A549 (cell line): Measurements from ENCODE around the gene TCF12. TPM values are rescaled to one million over a fixed set of nuclear protein-coding genes. Genes with fewer than 3 reads are reported as not detected.
A peak's percentile ranks its signal among the peaks of the same experiment; 100 is the strongest.

ENCODE experiments used
- ATAC-seq, 2 experiments: fragments of 200-7000 bp in 1 of 2; fragments of >200 bp in 1 of 2; cut with Nextera tagmentation in 1 of 2; cut with Tn5 transposase in 1 of 2; 3 replicates each; pipeline versions ENCODE4 v1.8.0 to v1.9.1; 2018 to 2020; ENCODE audit warnings: mild to moderate bottlenecking in 1 of 2, moderate library complexity in 1 of 2
- CTCF ChIA-PET: fragments of 300-600 bp; sonication (Branson Sonifier 250); formaldehyde crosslinking; extraction: SDS; loops from one replicate; lab custom pipeline; 2021; ENCODE audit warnings: antibody characterized with exemption, inconsistent platforms; lab: Yijun Ruan, JAX
- POLR2A ChIA-PET: fragments of 350-600 bp; formaldehyde crosslinking; extraction: SDS; loops from one replicate; lab custom pipeline; 2021; ENCODE audit warnings: antibody characterized with exemption, inconsistent platforms; lab: Yijun Ruan, JAX
- DNase-seq, 2 experiments: peaks; one replicate each; pipeline versions ENCODE4 v3.0.0 to v3.0.0-alpha.2; 2011 to 2016; ENCODE audit warnings: low read depth in 1 of 2, low spot score in 1 of 2
- FAIRE-seq: peaks from 2 replicates; lab custom pipeline; 2011; peaks lifted over from hg19 to GRCh38; lab: Jason Lieb, UNC
- H3K27ac ChIP-seq, 2 experiments: fragments of >200 bp; sonication (Bioruptor Twin); formaldehyde crosslinking; 3 replicates each; pipeline ENCODE4 v1.5.1; 2016 to 2017
- H3K4me1 ChIP-seq: fragments of >200 bp; sonication (Bioruptor Twin); formaldehyde crosslinking; 3 replicates; pipeline ENCODE4 v1.6.1; 2016
- H3K4me2 ChIP-seq: fragments of >200 bp; sonication (Bioruptor Twin); formaldehyde crosslinking; 3 replicates; pipeline ENCODE4 v1.6.1; 2016
- H3K4me3 ChIP-seq: fragments of >200 bp; sonication (Bioruptor Twin); formaldehyde crosslinking; 3 replicates; pipeline ENCODE4 v1.5.1; 2016
- H3K9me3 ChIP-seq: fragments of >200 bp; sonication (Bioruptor Twin); formaldehyde crosslinking; 3 replicates; pipeline ENCODE4 v1.6.1; 2016
- CBX2 ChIP-seq: fragments of 200-600 bp; sonication (generic); IDR thresholded peaks from 2 replicates; pipeline ENCODE4 v1.6.1; 2016; ENCODE audit warnings: low read depth, mild to moderate bottlenecking, borderline replicate concordance
- CHD2 ChIP-seq: fragments of 150-350 bp; IDR thresholded peaks from 2 replicates; pipeline ENCODE4 v1.6.1; 2014; ENCODE audit warnings: low read length; ENCODE audit not compliant: partially characterized antibody
- CHD4 ChIP-seq: fragments of 200-600 bp; sonication (generic); IDR thresholded peaks from 2 replicates; pipeline ENCODE4 v1.6.1; 2016; ENCODE audit warnings: antibody characterized with exemption, mild to moderate bottlenecking, borderline replicate concordance
- EHF ChIP-seq: fragments of 250-450 bp; sonication (Bioruptor Pico); IDR thresholded peaks from 2 replicates; pipeline ENCODE4 v1.5.0; 2020; ENCODE audit warnings: mild to moderate bottlenecking
- ESRRA ChIP-seq: fragments of 150-350 bp; IDR thresholded peaks from 2 replicates; pipeline ENCODE4 v1.6.1; 2014; ENCODE audit warnings: mild to moderate bottlenecking, low read length, borderline replicate concordance
- FOXS1 ChIP-seq: fragments of 250-450 bp; sonication (Bioruptor Pico); IDR thresholded peaks from 2 replicates; pipeline ENCODE4 v1.5.0; 2020; ENCODE audit warnings: mild to moderate bottlenecking, moderate library complexity
- GATA3 ChIP-seq: IDR thresholded peaks from 2 replicates; pipeline ENCODE4 v1.6.1; 2012; ENCODE audit warnings: borderline replicate concordance
- HDAC2 ChIP-seq: fragments of 200-600 bp; sonication (generic); IDR thresholded peaks from 2 replicates; pipeline ENCODE4 v1.6.1; 2016
- HEYL ChIP-seq: fragments of 250-450 bp; sonication (Bioruptor Pico); IDR thresholded peaks from 2 replicates; pipeline ENCODE4 v1.8.0; 2021; ENCODE audit warnings: mild to moderate bottlenecking, moderate library complexity
- KDM5A ChIP-seq: fragments of 200-600 bp; sonication (generic); IDR thresholded peaks from 2 replicates; pipeline ENCODE4 v1.6.1; 2016; ENCODE audit warnings: antibody characterized with exemption, mild to moderate bottlenecking
- MAFK ChIP-seq: fragments of 450-650 bp; IDR thresholded peaks from 2 replicates; pipeline ENCODE4 v1.6.1; 2014; ENCODE audit not compliant: partially characterized antibody
- MAZ ChIP-seq: fragments of 150-350 bp; IDR thresholded peaks from 2 replicates; pipeline ENCODE4 v1.6.1; 2014; ENCODE audit warnings: antibody characterized with exemption, low read depth, low read length, borderline replicate concordance
- NFE2L2 ChIP-seq: fragments of 150-350 bp; conservative IDR thresholded peaks from 2 replicates; pipeline ENCODE4 v1.6.1; 2014; ENCODE audit warnings: low read length
- NPAS2 ChIP-seq: fragments of 250-450 bp; sonication (Bioruptor Pico); IDR thresholded peaks from 2 replicates; pipeline ENCODE4 v1.8.0; 2022; ENCODE audit warnings: mild to moderate bottlenecking, moderate library complexity, borderline replicate concordance
- PBX3 ChIP-seq: IDR thresholded peaks from 2 replicates; pipeline ENCODE4 v1.6.1; 2012
- PHF8 ChIP-seq: fragments of 200-600 bp; sonication (generic); IDR thresholded peaks from 2 replicates; pipeline ENCODE4 v1.6.1; 2016; ENCODE audit warnings: low read depth, mild to moderate bottlenecking, antibody characterized with exemption, moderate library complexity, borderline replicate concordance
- POLR2AphosphoS2 ChIP-seq: conservative IDR thresholded peaks from 2 replicates; pipeline ENCODE4 v1.6.1; 2012; ENCODE audit warnings: low read length, improper control_type of control experiment, inconsistent platforms
- RAD21 ChIP-seq, 2 experiments: fragments of >200 bp in 1 of 2; sonication (Bioruptor Twin) in 1 of 2; formaldehyde crosslinking in 1 of 2; IDR thresholded peaks in 1 of 2; conservative IDR thresholded peaks in 1 of 2; 2 replicates in 1 of 2; 3 replicates in 1 of 2; pipeline ENCODE4 v1.6.1; 2012 to 2018; ENCODE audit warnings: inconsistent platforms in 1 of 2
- RARB ChIP-seq: fragments of 250-450 bp; sonication (Bioruptor Pico); IDR thresholded peaks from 2 replicates; pipeline ENCODE4 v1.8.0; 2021; ENCODE audit warnings: mild to moderate bottlenecking, moderate library complexity
- RFX5 ChIP-seq: fragments of 450-650 bp; IDR thresholded peaks from 2 replicates; pipeline ENCODE4 v1.7.1; 2014; ENCODE audit warnings: antibody characterized with exemption, mild to moderate bottlenecking, moderate library complexity
- RNF2 ChIP-seq: fragments of 200-600 bp; sonication (generic); IDR thresholded peaks from 2 replicates; pipeline ENCODE4 v1.6.1; 2016; ENCODE audit warnings: low read depth, mild to moderate bottlenecking, antibody characterized with exemption, moderate library complexity, borderline replicate concordance
- SREBF2 ChIP-seq: fragments of 450-650 bp; IDR thresholded peaks from 2 replicates; pipeline ENCODE4 v1.6.1; 2014; ENCODE audit warnings: mild to moderate bottlenecking, moderate library complexity
- ZC3H11A ChIP-seq: fragments of 450-650 bp; IDR thresholded peaks from 2 replicates; pipeline ENCODE4 v1.6.1; 2014; ENCODE audit warnings: antibody characterized with exemption, mild to moderate bottlenecking
- WGBS: methylation state at CpG from one replicate; pipeline ENCODE4 v1.1.6; 2017; ENCODE audit errors: missing lambda C conversion rate; 5-methylcytosine and 5-hydroxymethylcytosine counted together
- polyA plus RNA-seq, 4 experiments: library from polyadenylated mRNA; depleted of rRNA in 3 of 4; stranded (reverse); fragments of >200 nt; fragmentation: RNase III in 1 of 4; extraction: RNeasy Plus Mini Kit Qiagen cat#74134 plus additional on column Dnase treatment in 1 of 4; gene quantifications; 2 replicates in 3 of 4; 3 replicates in 1 of 4; pipeline ENCODE4 v1.2.3, GENCODE V29; 2011 to 2017
- TF ChIP-seq, protein P1 (sequence below): fragments of >200 bp; sonication (Bioruptor Twin); formaldehyde crosslinking; IDR thresholded peaks from 2 replicates; pipeline ENCODE4 v1.6.1; 2016
- TF ChIP-seq, protein P2 (sequence below): fragments of 250-450 bp; sonication (Bioruptor Pico); IDR thresholded peaks from 2 replicates; pipeline ENCODE4 v1.5.0; 2020; ENCODE audit warnings: low read depth, mild to moderate bottlenecking, moderate library complexity
- TF ChIP-seq, protein P3 (sequence below): fragments of 450-650 bp; IDR thresholded peaks from 2 replicates; pipeline ENCODE4 v1.6.1; 2014; ENCODE audit warnings: antibody characterized with exemption
- TF ChIP-seq, protein P4 (sequence below): fragments of 200-600 bp; sonication (generic); IDR thresholded peaks from 2 replicates; pipeline ENCODE4 v1.6.1; 2016; ENCODE audit warnings: antibody characterized with exemption, mild to moderate bottlenecking, moderate library complexity

TCF12 gene
- polyA plus RNA-seq, 2 of the 4 experiments (the other 2 are of a cell fraction) = 36.3 to 121 TPM

DNA sequence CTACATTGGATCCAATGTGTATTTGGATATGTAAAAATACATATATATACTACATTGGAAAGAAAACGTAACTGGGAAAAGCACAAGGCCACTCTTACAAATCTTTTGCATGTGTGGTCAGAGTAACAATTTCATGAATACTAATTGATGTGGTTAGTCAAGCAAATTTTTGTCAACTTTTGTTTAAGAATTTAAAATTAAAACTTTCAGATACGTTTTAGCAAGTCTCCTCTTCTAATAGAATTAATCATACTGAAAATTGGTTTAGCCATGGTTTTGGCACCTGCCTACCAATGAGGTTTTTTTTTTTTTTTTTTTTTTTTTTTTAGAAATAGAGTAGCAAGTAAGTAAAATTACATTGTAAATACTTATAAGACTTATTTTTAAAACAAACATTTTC, 304.9 kb downstream of the TCF12 start (continued):
- no peak for TF ChIP-seq EHF
- no peak for TF ChIP-seq MAZ
- no peak for TF ChIP-seq HDAC2
- no peak for TF ChIP-seq CBX2

- H3K4me1 ChIP-seq = no peaks in the 10 kb centered on the region
- DNase-seq = no peak
- TF ChIP-seq CHD2 (no peak), RAD21 (conservative IDR thresholded peaks at IDR 0.05 in 1 of 2, IDR thresholded peaks at IDR 0.05 in 1 of 2) (no peak), RNF2 (no peak), NFE2L2 (no peak), ESRRA (no peak), HEYL (CRISPR knock-in tag) (no peak), MAZ (no peak), RARB (CRISPR knock-in tag) (no peak), HDAC2 (no peak), RFX5 (no peak)
- TF ChIP-seq, protein P1, sequence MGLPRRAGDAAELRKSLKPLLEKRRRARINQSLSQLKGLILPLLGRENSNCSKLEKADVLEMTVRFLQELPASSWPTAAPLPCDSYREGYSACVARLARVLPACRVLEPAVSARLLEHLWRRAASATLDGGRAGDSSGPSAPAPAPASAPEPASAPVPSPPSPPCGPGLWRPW = no peak
- H3K9me3 ChIP-seq = no peaks in the 10 kb centered on the region
- H3K27ac ChIP-seq = no peak overlapping the region
- 90% methylated on average over 2 of the region's 2 CpGs for WGBS
- no peak overlapping the region for H3K4me2 ChIP-seq
- ATAC-seq = no peak
- ChIA-PET CTCF (no interaction called here), POLR2A (no interaction called here)
- H3K4me3 ChIP-seq = no peak overlapping the region
- peak; percentile 23 for FAIRE-seq
Observed at GRCh38 chr15:57223887-57224286, 305.4 kb downstream of the TCF12 start.

DNA sequence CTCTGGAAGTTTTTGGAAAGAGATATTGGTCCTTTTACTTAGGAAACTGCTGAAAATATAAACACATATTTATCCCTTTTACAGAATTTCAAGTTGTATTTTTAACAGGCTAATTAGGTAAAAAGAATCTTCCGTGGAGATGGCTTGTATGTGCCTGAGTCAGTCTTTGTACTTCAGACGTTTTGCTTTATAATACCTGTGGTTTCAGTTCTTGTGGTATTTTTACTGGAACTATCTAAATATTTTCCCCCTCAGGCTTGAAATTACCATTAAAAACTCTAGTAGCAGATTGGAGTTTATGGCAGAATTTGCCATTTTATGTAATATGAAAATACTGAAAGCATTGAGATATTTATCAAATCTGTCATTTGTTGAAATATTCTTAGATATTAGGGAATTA, 306.2 kb downstream of the TCF12 start:
- no peak for DNase-seq
- no peak overlapping the region for H3K4me2 ChIP-seq
- 65% methylated on average over 2 of the region's 2 CpGs for WGBS
- H3K4me3 ChIP-seq = no peak overlapping the region
- H3K4me1 ChIP-seq = no peaks in the 10 kb centered on the region
- TF ChIP-seq FOXS1 (CRISPR knock-in tag) = no peak
- no peak for TF ChIP-seq MAFK
- TF ChIP-seq, protein P1 = no peak
- TF ChIP-seq, protein P2, sequence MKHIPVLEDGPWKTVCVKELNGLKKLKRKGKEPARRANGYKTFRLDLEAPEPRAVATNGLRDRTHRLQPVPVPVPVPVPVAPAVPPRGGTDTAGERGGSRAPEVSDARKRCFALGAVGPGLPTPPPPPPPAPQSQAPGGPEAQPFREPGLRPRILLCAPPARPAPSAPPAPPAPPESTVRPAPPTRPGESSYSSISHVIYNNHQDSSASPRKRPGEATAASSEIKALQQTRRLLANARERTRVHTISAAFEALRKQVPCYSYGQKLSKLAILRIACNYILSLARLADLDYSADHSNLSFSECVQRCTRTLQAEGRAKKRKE (CRISPR knock-in tag) = no peak
- TF ChIP-seq CHD4 = no peak
- TF ChIP-seq, protein P3, sequence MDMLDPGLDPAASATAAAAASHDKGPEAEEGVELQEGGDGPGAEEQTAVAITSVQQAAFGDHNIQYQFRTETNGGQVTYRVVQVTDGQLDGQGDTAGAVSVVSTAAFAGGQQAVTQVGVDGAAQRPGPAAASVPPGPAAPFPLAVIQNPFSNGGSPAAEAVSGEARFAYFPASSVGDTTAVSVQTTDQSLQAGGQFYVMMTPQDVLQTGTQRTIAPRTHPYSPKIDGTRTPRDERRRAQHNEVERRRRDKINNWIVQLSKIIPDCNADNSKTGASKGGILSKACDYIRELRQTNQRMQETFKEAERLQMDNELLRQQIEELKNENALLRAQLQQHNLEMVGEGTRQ = no peak
- no peak for TF ChIP-seq PBX3
- no peak for TF ChIP-seq POLR2AphosphoS2
- no peak for TF ChIP-seq PHF8
- TF ChIP-seq KDM5A = no peak
- TF ChIP-seq NPAS2 (CRISPR knock-in tag) = no peak
- TF ChIP-seq ZC3H11A = no peak
- no peak for TF ChIP-seq GATA3
- TF ChIP-seq, protein P4, sequence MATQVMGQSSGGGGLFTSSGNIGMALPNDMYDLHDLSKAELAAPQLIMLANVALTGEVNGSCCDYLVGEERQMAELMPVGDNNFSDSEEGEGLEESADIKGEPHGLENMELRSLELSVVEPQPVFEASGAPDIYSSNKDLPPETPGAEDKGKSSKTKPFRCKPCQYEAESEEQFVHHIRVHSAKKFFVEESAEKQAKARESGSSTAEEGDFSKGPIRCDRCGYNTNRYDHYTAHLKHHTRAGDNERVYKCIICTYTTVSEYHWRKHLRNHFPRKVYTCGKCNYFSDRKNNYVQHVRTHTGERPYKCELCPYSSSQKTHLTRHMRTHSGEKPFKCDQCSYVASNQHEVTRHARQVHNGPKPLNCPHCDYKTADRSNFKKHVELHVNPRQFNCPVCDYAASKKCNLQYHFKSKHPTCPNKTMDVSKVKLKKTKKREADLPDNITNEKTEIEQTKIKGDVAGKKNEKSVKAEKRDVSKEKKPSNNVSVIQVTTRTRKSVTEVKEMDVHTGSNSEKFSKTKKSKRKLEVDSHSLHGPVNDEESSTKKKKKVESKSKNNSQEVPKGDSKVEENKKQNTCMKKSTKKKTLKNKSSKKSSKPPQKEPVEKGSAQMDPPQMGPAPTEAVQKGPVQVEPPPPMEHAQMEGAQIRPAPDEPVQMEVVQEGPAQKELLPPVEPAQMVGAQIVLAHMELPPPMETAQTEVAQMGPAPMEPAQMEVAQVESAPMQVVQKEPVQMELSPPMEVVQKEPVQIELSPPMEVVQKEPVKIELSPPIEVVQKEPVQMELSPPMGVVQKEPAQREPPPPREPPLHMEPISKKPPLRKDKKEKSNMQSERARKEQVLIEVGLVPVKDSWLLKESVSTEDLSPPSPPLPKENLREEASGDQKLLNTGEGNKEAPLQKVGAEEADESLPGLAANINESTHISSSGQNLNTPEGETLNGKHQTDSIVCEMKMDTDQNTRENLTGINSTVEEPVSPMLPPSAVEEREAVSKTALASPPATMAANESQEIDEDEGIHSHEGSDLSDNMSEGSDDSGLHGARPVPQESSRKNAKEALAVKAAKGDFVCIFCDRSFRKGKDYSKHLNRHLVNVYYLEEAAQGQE = no peak
- no peak for TF ChIP-seq SREBF2
- TF ChIP-seq, all 56 proteins: peak for 0
- Histone ChIP-seq H3K27ac (no peak overlapping the region), H3K9me3 (no peaks in the 10 kb centered on the region)
- POLR2A ChIA-PET = no interaction called here
- no peak for FAIRE-seq
- CTCF ChIA-PET = no interaction called here
- ATAC-seq = no peak
